HG02884 (cell line): Measurements from ENCODE around the gene BAG5.
A peak's percentile ranks its signal among the peaks of the same experiment; 100 is the strongest.

Experiments used
- ATAC-seq: cut with Tn5 transposase; IDR thresholded peaks from one replicate; pipeline ENCODE4 v1.9.1; 2021; ENCODE audit warnings: mild to moderate bottlenecking, moderate library complexity; ENCODE audit not compliant: unreplicated experiment

Gene BAG5

DNA sequence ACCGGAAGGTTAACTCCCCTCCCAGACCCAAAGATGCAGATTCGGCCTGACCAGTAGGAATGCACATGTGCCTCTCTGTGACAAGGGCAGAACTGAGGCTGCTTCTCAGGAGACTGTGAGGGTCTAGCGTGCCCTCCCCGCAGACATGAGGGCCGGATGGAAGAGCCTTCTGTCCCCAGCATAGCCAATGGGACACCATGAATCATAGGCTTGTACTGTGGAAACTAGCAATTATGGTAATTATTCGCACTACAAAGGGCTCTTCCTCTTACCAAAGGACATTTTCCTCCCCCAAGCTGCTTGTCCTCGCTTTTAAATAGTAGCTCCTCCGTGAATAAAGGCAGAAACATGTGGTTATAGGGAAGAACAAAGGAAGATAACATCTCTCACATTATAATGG, 6.5 kb upstream of the BAG5 start:
- no peak for ATAC-seq

- no peak for ATAC-seq
Observed at GRCh38 chr14:103563844-103564505, 1.5 kb upstream of the BAG5 start.

DNA sequence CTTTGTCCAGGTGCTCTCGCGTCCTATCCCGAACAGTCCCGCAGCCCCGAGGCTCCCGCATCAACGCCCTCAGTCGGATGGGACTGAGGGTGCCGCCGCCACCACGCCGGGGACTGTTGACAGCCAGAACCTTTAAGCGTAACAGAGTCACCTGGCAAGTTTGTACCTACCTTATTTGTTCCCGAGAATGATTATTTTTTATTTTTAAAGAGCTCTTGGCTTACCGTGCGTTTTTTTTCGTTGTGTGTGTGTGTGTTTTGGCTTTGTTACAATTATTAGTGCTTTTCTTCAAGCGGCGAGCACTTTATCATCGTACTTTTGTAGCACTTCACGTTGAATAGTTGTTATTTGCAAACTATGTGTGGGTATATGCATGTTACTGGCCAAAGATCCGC, 766 bp upstream of the BAG5 start:
- ATAC-seq, result no peak

- peak; percentile 29 for ATAC-seq
Observed at GRCh38 chr14:103562179-103562428, 353 bp downstream of the BAG5 start.

- ATAC-seq, result peak; percentile 12
Observed at GRCh38 chr14:103561381-103562178, 877 bp downstream of the BAG5 start.

- ATAC-seq, result no peak
Observed at GRCh38 chr14:103560691-103561090, 1.8 kb downstream of the BAG5 start.

DNA sequence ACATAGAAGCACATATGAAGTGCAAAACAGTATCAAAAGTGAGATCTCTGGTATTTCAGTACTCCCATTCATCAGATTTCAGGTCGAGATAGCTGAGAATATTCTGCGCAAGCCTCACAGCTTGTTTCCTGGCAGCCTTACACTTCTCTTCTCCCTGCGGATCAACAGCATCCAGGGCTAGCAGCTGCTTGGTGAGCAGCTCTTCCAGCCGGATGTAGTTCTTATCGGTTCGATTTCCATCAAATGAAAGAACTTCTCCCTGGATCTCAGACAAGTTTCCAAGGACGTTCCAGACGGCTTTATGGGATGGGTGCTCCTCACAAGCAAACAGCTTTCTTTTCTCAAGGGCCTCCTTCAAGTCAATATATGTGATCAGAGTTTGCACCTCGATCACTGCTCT, 2.7 kb downstream of the BAG5 start:
- no peak for ATAC-seq

- no peak for ATAC-seq
Observed at GRCh38 chr14:103558071-103558882, 4.2 kb downstream of the BAG5 start.

GRCh38 chr14:103556946-103557758, 5.3 kb downstream of the BAG5 start:
- no peak for ATAC-seq

GRCh38 chr14:103555559-103556337, 6.7 kb downstream of the BAG5 start:
- ATAC-seq, result no peak

GRCh38 chr14:103552846-103553210, 9.6 kb downstream of the BAG5 start:
- no peak for ATAC-seq

DNA sequence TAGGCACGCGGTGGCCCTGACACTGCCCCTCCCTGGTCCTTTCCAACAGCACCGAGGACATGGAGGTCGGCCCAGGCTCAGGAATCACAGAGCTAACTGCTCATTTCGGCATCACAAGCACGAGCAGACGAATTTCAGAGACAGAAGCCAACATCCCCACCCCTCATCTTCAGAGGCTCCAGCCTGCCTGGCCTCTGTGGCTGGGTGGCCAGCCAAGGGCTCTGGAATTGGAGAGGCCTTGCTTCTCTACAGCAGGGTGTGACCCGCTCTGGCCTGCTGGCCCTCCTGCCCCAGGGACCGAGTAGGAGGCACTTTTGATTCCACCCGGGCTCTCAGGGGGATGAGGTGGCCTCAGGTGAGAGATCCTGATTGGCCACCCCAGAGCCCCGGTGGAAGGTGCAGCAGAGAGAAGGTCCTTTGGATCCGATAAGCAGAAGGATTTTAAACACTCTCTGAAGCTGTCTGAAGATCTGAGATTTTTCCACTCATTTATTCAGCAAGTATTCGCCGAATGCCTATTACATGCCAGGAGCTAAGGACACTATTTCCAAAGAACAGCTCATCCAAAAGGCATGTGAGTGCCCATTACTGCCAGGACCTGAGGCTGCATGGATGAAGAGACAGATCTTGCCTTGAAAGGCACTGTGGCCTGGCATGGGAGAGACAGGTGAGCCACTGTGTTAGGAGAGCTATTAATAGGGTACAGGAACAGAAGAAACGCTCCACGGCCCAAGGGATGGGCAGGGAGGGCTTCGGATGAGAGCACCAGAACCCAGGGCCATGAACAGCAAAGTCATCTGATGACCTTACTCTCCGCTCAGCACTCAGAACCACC, 10.2 kb downstream of the BAG5 start:
- ATAC-seq, result no peak

- ATAC-seq, result no peak
Observed at GRCh38 chr14:103551338-103551762, 11.1 kb downstream of the BAG5 start.

- no peak for ATAC-seq
Observed at GRCh38 chr14:103550451-103551337, 11.8 kb downstream of the BAG5 start.

GRCh38 chr14:103549361-103550311, 12.8 kb downstream of the BAG5 start:
- no peak for ATAC-seq

DNA sequence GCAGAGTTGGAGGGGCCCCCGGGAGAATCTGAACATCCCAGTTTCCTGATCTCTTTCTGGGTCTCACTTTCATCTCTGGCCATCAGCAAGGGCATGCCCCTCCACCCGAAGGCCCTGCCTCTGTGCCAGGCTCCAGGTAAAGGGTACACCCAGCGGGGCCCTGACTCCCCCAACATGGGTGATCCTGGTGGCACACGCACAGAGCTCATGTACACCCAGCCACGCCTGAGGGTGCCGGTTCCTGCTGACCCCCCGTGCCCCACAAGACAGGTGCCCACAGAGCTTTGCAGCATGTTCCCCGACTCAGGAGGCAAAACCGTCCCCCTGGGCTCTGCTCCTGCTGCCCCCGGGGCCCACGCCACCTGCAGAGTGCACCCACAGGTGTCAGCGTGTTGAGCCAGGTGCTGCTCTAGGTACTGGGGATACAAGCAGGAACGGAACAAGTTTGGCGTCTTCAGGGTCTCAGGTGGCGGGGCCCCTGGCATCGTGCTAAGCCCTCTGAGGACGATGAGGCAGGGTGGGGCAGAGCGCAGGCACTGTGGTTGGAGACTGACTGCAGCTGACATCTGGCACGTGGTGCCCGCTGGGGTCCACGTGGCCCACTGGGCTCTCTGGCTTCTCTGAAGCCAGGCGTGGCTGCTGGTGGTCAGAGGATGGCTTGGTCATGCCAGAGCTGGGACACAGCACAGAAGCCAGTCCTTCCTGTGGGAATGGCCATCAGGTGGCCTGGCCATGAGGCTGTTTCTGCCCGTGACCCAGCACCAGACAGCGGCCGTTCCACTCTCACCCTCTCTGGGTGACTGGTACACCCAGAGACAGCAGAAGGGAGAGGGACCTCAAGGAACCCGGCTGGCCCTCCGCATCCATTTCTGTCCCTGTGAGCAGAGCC, 13.8 kb downstream of the BAG5 start:
- ATAC-seq, result no peak
